HG03108 (cell line): ENCODE measurements around the gene CRELD1.

Experiments
- ATAC-seq: cut with Tn5 transposase; IDR thresholded peaks from one replicate; pipeline ENCODE4 v1.9.1; 2021; ENCODE audit warnings: moderate library complexity; ENCODE audit not compliant: unreplicated experiment

CRELD1 gene

GRCh38 chr3:9951962-9952805, 18.6 kb downstream of the CRELD1 start, which contains the start of gene PRRT3:
PRRT3 (minus strand) TSS chr3:9952408; CDS start chr3:9950115, 2,293 bp downstream.
- peak; percentile 80 for ATAC-seq

- no peak for ATAC-seq
These were observed 21.5 kb downstream of the CRELD1 start for GRCh38 chr3:9955067-9955502.

- ATAC-seq: no peak
These were observed 22.1 kb downstream of the CRELD1 start for GRCh38 chr3:9955611-9956352.

- ATAC-seq: no peak
These were observed 23.6 kb downstream of the CRELD1 start for GRCh38 chr3:9957214-9957613.

GRCh38 chr3:9965200-9965875, 31.7 kb downstream of the CRELD1 start:
- ATAC-seq: no peak

- ATAC-seq: no peak
These were observed 33.2 kb downstream of the CRELD1 start for GRCh38 chr3:9966841-9967240.

GRCh38 chr3:9969632-9970019, 36.0 kb downstream of the CRELD1 start:
- ATAC-seq: no peak

GRCh38 chr3:9970020-9970652, 36.5 kb downstream of the CRELD1 start:
- no peak for ATAC-seq

- no peak for ATAC-seq
These were observed 43.4 kb downstream of the CRELD1 start for GRCh38 chr3:9976721-9977709.

- ATAC-seq: no peak
These were observed 45.2 kb downstream of the CRELD1 start for GRCh38 chr3:9978710-9979305.

GRCh38 chr3:9980251-9980650, 46.6 kb downstream of the CRELD1 start:
- ATAC-seq: no peak

GRCh38 chr3:9986230-9986725, 52.6 kb downstream of the CRELD1 start:
- peak; percentile 24 for ATAC-seq

- ATAC-seq: no peak
These were observed 60.6 kb downstream of the CRELD1 start for GRCh38 chr3:9994086-9994844.
